Gastrocnemius medialis (tissue), 4 donors: ENCODE data around the gene OR8B4.
"Not testable (repeated sequence)": the region's sequence is repeated elsewhere in the genome, so short reads cannot be mapped to it uniquely, and the experiment has no call there.

Source experiments
- CTCF ChIP-seq, 5 experiments: fragments of 450-650 bp in 3 of 5; fragments of 200-600 bp in 2 of 5; sonication (generic) in 2 of 5; IDR thresholded peaks in 4 of 5; conservative IDR thresholded peaks in 1 of 5; 1 replicate in 4 of 5; 2 replicates in 1 of 5; pipeline ENCODE4 v1.5.1; 2016 to 2019; ENCODE audit warnings: antibody characterized with exemption in 5 of 5, mild to moderate bottlenecking in 3 of 5, moderate library complexity in 3 of 5
- POLR2A ChIP-seq, 2 donors: fragments of 450-650 bp; IDR thresholded peaks; one replicate each; pipeline ENCODE4 v1.6.1; 2017; ENCODE audit warnings: antibody characterized with exemption in 2 of 2, mild to moderate bottlenecking in 2 of 2, moderate library complexity in 2 of 2

GRCh38 chr11:124403186-124403585 is 21.5 kb downstream of the OR8B4 start:
- not testable (repeated sequence) for TF ChIP-seq POLR2A (IDR thresholded peaks at IDR 0.05); CTCF (IDR thresholded peaks at IDR 0.05 in 4 of 5, conservative IDR thresholded peaks at IDR 0.05 in 1 of 5)
